HG03571 (cell line): ENCODE results near the gene POLR1B.
"Not testable (repeated sequence)": the region's sequence is repeated elsewhere in the genome, so short reads cannot be mapped to it uniquely, and the experiment has no call there.

Experiments used
- ATAC-seq: cut with Tn5 transposase; IDR thresholded peaks from one replicate; pipeline ENCODE4 v1.9.1; 2021; ENCODE audit not compliant: unreplicated experiment

The POLR1B gene

DNA sequence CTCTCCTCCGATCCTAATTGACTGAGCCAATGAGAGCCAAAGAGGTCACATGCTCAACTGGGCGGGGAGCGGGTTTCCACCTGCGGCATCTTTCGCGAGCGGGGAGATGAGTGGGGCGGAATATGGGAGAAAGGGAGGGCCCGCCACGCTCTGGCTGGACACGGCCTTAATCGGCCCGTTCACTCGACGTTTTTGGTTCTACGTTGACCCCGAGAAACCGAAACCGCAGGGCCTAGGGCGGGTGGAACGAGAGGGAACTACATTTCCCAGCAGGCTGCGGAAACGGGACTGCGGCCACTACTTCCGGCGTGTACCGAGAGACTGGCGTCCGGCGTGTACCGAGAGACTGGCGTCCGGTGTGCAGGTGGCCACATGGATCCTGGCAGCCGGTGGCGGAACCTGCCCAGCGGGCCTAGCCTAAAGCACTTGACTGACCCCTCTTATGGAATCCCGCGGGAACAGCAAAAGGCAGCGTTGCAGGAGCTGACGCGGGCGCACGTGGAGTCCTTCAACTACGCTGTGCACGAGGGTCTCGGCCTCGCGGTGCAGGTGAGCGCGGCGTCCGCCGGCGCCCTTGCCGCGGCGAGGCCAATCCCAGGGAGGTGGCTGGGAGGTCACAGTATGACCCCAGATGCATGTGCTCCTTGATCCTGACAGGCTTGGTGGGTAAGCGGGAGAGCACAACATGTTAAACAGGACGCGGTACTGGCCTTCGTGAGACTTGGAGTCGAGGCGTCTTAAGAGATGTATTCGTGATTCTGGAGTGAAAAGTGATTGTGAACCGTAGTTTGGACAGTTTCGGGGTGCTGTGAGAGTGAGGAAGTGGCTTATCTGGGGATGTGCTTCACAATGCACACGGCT is at the start of gene POLR1B:
Gene POLR1B, plus strand, starts transcription at position 343 of the 861 bp plus-strand sequence. Its CDS starts 30 bp downstream, at position 373.
- ATAC-seq = peak; percentile 77

DNA sequence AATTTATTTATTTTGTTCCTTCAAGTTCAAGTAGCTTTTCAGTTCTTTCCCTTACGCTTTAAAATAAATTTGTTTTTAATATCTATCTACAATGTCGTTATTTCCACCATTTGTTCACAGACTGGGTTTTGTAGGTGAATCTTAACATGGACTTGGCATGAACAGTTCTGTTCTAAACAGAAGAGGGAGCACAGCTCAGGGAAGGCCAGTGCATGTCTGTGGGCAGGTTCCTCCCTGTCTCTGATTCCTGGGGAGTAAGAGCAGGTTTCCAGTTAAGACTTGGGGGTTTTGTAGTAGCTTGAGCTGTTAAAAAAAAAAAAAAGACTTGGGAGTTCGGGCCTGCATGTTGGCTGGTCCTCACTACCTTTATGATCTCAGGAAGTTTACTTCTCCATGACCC is 49.2 kb upstream of the POLR1B start:
- no peak for ATAC-seq

DNA sequence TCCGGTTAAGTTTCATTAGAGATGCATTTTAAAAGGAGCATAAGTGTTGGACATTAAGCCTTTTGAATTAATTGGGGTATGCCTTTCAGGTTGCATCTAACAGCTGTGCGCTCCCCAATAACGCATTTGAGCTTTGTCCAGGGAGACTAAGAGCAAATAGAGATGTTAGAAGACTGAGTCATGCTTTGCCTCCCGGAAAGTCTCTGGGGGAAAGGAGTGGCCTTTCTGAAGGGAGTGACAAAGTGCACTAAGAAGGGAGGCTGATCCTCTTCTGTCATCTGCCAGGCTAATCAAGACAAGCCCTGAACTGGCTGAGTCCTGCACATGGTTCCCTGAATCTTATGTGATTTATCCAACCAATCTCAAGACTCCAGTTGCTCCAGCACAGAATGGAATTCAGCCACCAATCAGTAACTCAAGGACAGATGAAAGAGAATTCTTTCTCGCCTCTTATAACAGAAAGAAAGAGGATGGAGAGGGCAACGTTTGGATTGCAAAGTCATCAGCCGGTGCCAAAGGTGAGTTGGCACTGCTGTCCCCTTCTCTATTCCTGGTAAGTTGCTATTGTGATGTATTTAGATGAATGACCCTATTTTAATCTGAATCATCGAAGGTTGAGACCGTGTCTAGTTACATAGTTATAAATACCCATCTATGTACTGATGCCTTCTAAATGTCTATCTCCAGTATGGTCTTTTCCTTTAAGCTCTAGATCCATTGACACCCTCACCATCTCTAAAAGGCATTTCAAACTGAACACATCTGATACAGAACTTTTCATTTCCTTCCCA is 48.2 kb upstream of the POLR1B start:
- no peak for ATAC-seq

DNA sequence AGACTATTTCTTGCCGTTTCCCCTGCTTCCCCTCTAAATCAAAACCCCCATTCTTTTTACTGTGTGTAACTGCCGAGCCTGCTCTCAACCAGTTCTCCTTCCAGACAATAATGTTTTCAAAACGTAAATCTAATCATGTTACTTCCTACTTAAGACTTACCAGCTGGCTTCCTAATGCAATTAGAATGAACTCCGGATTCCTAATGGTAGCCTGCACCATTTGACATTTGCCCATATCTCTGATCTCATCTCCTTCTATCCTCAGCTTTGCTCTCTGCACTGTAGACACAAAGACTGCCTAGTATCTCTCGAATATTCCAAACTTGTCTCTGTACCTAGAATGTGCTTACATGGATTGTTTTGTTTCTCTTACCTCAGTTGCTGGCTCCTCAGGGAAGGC is 47.4 kb upstream of the POLR1B start:
- no peak for ATAC-seq

DNA sequence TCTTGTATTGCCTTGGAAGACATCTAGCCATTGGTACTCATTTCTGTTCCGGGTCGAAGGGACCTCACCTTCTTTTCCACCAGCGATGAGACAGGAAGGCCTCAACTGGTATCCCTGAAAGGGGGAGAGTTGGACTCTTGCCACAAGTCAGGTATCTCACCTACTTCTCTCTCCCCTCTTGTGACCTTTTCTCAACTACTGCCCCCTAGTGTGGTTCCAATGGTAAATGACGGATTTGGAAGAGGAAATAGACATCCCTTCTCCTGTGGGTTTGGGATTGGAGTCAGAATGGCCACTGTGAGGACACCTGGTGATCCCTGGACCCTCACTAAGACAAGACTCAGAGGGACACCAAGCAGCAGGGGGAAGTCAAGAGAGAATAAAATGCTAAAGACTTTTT is 46.4 kb upstream of the POLR1B start:
- not testable (repeated sequence) for ATAC-seq

DNA sequence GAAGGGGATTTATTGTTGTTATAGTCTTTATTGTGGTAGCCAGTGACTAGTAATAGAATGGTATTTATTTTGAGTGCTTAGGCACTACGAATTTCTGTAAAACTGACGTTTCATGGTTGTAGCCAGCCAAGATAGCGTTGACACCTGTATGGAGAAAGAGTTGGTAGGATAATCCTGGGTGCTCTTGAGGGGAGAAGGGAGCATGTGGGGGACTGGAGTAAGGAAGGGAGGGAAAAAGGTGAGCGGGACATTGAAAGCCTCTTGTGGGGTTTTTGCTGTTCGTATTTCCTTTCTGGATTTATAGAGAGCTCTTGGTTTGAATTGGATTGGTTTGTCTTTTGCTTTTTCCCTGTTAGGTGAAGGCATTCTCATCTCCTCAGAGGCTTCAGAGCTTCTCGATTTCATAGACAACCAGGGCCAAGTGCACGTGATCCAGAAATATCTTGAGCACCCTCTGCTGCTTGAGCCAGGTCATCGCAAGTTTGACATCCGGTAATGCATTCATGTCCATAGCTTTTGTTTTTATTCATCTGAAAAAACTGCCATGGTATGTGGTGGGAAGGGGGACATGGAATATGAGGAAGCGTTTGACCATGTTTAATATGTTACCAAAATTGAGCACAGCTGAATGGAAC is 41.3 kb upstream of the POLR1B start:
- not testable (repeated sequence) for ATAC-seq

DNA sequence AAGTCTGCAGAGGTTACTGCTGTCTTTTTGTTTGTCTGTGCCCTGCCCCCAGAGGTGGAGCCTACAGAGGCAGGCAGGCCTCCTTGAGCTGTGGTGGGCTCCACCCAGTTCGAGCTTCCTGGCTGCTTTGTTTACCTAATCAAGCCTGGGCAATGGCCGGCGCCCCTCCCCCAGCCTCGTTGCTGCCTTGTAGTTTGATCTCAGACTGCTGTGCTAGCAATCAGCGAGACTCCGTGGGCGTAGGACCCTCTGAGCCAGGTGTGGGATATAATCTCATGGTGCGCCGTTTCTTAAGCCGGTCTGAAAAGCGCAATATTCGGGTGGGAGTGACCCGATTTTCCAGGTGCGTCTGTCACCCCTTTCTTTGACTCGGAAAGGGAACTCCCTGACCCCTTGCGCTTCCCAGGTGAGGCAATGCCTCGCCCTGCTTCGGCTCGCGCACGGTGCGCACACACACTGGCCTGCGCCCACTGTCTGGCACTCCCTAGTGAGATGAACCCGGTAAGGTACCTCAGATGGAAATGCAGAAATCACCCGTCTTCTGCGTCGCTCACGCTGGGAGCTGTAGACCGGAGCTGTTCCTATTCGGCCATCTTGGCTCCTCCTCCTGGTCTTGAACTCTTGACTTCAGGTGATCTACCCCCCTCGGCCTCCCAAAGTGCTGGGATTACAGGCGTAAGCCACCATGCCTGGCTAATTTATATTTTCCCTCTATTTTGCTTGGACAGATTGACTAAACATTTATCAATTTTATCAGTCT is 32.8 kb upstream of the POLR1B start:
- ATAC-seq = not testable (repeated sequence)

GRCh38 chr2:112516801-112517200 is 25.5 kb upstream of the POLR1B start:
- ATAC-seq = no peak

DNA sequence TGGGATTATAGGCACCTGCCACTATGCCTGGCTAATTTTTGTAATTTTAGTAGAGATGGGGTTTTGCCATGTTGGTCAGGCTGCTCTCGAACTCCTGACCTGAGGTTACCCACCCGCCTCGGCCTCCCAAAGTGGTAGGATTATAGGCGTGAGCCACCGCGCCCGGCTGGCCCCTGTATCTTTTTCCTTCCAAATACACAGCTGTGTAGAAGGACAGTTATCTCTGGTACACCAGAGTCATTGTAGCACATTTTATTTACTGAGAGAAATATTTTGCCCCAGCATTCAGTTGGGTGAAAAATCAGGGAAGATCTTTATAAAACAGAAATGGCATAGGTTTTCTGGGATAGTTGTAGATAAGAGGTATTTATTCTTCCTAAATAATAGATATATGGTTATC is 23.5 kb upstream of the POLR1B start:
- no peak for ATAC-seq

DNA sequence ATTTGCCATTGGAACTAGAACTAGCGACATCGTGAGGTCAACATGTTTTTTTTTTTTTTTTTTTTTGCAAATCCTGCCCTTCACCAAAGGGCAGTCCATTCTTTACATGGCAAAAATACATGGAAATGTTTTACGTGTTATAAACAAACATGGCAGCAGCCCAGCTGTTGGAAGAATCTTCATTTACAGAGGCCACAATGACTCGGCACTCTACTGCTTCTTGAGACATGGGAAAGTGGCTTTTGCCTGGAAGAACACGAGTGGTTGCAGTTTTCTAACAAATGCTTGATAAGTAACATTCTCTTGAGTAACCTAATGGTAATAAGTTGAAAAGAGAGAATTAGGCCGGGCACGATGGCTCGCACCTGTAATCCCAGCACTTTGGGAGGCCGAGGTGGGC is 22.8 kb upstream of the POLR1B start:
- no peak for ATAC-seq

GRCh38 chr2:112520234-112520783 is 22.0 kb upstream of the POLR1B start:
- no peak for ATAC-seq

DNA sequence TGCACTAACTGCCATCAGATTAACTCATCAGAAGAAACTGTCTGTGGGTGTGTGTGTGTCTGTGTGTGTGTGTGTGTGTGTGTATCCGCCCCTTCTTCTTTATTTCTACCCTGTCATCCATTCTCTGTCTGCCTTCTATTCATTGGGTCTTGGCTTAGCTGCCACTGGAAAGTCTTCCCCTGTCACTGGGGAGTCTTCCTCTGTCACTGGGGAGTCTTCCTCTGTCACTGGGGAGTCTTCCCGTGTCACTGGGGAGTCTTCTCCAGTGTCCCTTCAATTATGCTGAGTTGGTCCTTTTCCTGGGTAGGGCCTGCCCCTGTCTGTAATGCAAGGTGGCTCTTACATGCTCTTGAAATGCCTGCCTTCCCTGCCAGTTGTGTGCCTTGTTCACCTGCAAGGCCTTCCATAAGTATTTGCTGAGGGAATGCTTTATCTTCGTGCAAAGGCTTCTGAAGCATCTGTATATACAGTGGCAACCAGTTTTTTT is 18.9 kb upstream of the POLR1B start:
- ATAC-seq = no peak

- not testable (repeated sequence) for ATAC-seq
Measured at GRCh38 chr2:112524276-112524675, 18.0 kb upstream of the POLR1B start.

DNA sequence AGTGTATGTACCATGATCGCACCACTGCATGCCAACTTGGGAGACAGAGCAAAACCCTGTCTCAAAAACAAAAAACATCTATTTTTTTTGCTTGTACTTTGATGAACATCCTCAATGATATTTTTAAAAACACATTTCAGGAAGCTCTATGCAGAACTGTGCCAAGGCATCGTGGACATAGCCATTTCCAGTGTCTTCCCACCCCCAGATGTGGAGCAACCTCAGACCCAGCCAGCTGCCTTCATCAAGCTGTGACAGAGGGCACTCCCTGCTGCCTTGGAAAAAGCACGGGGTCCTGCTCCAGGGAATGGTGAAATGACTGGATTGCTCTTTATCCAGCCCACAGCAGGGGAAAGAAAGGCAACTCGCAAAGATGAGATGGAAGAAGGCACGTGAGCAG is 13.7 kb upstream of the POLR1B start:
- no peak for ATAC-seq

DNA sequence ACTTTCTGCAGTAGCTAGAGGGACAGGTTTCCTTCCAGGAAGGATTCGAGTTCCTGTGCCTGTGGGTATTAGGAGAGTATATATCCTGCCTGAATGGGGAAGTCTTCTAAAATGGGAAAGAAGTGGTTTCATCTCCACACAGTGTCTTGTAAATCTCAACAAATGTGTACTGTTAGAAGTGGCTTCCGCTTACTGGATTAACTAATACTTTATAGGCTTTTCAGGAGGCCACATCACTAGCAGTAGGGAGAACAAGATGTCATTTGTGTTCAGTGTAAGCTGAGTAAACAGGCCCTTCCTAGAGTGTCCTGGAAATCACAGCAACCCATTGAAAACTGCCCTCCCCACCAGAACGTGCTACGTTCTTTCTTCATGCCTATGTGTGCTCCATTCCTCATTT is 12.5 kb upstream of the POLR1B start:
- no peak for ATAC-seq

GRCh38 chr2:112530728-112531127 is 11.5 kb upstream of the POLR1B start:
- no peak for ATAC-seq

GRCh38 chr2:112534826-112535225 is 7.4 kb upstream of the POLR1B start:
- ATAC-seq = no peak

DNA sequence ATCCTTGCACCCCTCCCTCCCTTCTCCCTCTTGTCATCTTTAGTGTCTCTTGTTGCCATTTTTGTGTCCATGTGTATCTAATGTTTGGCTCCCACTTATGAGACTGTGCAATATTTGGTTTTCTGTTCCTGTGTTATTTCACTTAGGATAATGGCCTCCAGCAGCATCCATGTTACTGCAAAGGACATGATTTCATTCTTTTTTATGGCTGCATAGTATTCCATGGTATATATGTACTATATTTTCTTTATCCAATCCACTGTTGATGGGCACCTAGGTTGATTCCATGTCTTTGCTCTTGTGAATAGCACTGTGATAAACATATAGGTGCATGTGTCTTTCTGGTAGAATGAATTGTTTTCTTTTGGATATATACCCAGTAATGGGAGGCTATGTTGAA is 5.6 kb upstream of the POLR1B start:
- ATAC-seq = not testable (repeated sequence)

DNA sequence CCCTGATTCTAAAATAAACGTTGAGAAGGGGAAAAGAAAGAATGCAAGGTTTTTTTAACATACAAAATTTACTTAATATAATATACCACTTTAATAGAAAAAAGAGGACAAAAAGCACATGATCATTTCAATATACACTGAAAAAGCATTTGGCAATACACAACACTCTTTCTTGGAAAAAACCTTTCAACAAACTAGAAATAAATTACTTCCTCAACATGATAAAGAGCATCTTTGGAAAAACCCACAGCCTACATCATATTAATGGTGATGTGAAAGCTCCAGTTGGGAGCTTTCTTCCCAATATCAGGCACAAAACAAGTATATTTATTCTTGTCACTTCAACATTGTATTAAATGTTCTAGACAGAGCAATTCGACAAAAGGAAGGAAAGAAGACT is 3.0 kb upstream of the POLR1B start:
- no peak for ATAC-seq

DNA sequence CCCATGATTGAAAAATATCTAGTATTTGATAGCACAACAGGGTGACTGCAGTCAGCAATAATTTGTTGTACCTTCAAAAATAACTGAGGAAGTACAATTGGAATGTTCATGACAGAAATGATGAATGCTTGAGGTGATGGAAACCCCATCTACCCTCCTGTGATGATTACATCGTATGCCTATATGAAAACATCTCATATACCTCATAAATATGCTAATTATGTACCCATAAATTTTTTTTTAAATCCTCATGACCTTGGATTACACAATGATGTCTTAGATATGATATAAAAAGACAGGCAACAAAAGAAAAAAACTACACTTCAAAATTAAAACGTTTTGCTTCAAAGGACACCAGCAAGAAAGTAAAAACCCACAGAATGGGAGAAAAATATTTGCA is 1.4 kb upstream of the POLR1B start:
- no peak for ATAC-seq
